ENCODE measurements around the gene CLEC1B. TPM values are rescaled to one million over a fixed set of nuclear protein-coding genes. Genes with fewer than 3 reads are reported as not detected.
"Not testable (repeated sequence)": the region's sequence is repeated elsewhere in the genome, so short reads cannot be mapped to it uniquely, and the experiment has no call there.

The CLEC1B gene
- total and polyA plus RNA-seq, 2 of the 13 experiments (the other 11 are each of a cell fraction or from before 2014, with no cell fraction given), result not detected

GRCh38 chr12:9957834-9958233 lies 41.1 kb downstream of the CLEC1B start:
- DNase-seq (ENCODE audit: low spot score), result no peak
- Histone ChIP-seq H3K9ac (ENCODE audit: insufficient read depth, low read depth, low read length) (no peak overlapping the region), H3K27ac (ENCODE audit: extremely low read length, insufficient read depth, low read length) (no peak overlapping the region), H3K79me2 (ENCODE audit: insufficient read depth, low read length) (no peaks in the 10 kb centered on the region), H2AFZ (ENCODE audit: low read length) (no peak overlapping the region), H3K36me3 (replicated peaks in 1 of 2; ENCODE audit: control insufficient read depth in 1 of 2, insufficient read depth in 2 of 2, low read length in 2 of 2) (no peaks in the 10 kb centered on the region), H3K9me3 (ENCODE audit: low read length) (no peaks in the 10 kb centered on the region), H4K20me1 (ENCODE audit: insufficient read depth, low read length) (no peaks in the 10 kb centered on the region), H3K27me3 (ENCODE audit: control insufficient read depth in 1 of 2, insufficient read depth in 2 of 2, low read length in 2 of 2) (no peaks in the 10 kb centered on the region), H3K4me2 (ENCODE audit: low read depth, low read length) (no peak overlapping the region), H3K4me3 (replicated peaks in 1 of 3; ENCODE audit: insufficient read depth in 1 of 3, low read depth in 2 of 3, low read length in 3 of 3) (no peak overlapping the region), H3K4me1 (ENCODE audit: insufficient read depth, low read length) (no peaks in the 10 kb centered on the region)
- in situ Hi-C loops (cut with HindIII; ENCODE audit: extremely low pct_ligation_motif_present, low pct_unique_long_range_greater_than_20kb) (no loop called here), intact Hi-C loops (cut with micrococcal nuclease; ENCODE audit: unreplicated experiment) (no loop called here)
- ATAC-seq, result no peak
- POLR2A ChIA-PET, result no interaction called here
- TF ChIP-seq ZNF883 (CRISPR knock-in tag; IDR thresholded peaks at IDR 0.05; ENCODE audit: not compliant biosample characterization) (no peak), ZNF441 (CRISPR knock-in tag; IDR thresholded peaks at IDR 0.05; ENCODE audit: borderline replicate concordance) (no peak), ZNF564 (CRISPR knock-in tag; IDR thresholded peaks at IDR 0.05) (no peak), ZNF841 (CRISPR knock-in tag; IDR thresholded peaks at IDR 0.05; ENCODE audit: borderline replicate concordance) (no peak), TERF1 (CRISPR knock-in tag; IDR thresholded peaks at IDR 0.05) (no peak), KMT2A (CRISPR knock-in tag; IDR thresholded peaks at IDR 0.05) (no peak), ZNF550 (CRISPR knock-in tag; IDR thresholded peaks at IDR 0.05; ENCODE audit: borderline replicate concordance) (no peak), ZIK1 (CRISPR knock-in tag; IDR thresholded peaks at IDR 0.05; ENCODE audit: borderline replicate concordance, low read depth) (no peak), TRAFD1 (CRISPR knock-in tag; IDR thresholded peaks at IDR 0.05; ENCODE audit: borderline replicate concordance) (no peak), SP140L (CRISPR knock-in tag; IDR thresholded peaks at IDR 0.05; ENCODE audit: borderline replicate concordance) (no peak), ZNF326 (CRISPR knock-in tag; IDR thresholded peaks at IDR 0.05; ENCODE audit: borderline replicate concordance) (no peak), ZNF619 (CRISPR knock-in tag; IDR thresholded peaks at IDR 0.05) (no peak)
- FAIRE-seq, result no peak
- no TSS peak for BruUV-seq (replicated peaks)
- CTCF ChIA-PET (ENCODE audit: low intra/inter-chr PET ratio, low total read pairs), result no interaction called here

GRCh38 chr12:9952954-9953729 lies 45.8 kb downstream of the CLEC1B start:
- H3K4me3 ChIP-seq (replicated peaks in 1 of 3; ENCODE audit: insufficient read depth in 1 of 3, low read depth in 2 of 3, low read length in 3 of 3); CTCF ChIA-PET (ENCODE audit: low intra/inter-chr PET ratio, low total read pairs); POLR2A ChIA-PET: not testable (repeated sequence)

More at GRCh38 chr12:9952954-9953729, 45.8 kb downstream of the CLEC1B start:
- H3K9ac ChIP-seq (ENCODE audit: insufficient read depth, low read depth, low read length); H3K27ac ChIP-seq (ENCODE audit: extremely low read length, insufficient read depth, low read length); DNase-seq (ENCODE audit: low spot score); FAIRE-seq; BruUV-seq (replicated peaks); in situ Hi-C loops (cut with HindIII; ENCODE audit: extremely low pct_ligation_motif_present, low pct_unique_long_range_greater_than_20kb); H3K36me3 ChIP-seq (replicated peaks in 1 of 2; ENCODE audit: control insufficient read depth in 1 of 2, insufficient read depth in 2 of 2, low read length in 2 of 2); ATAC-seq; intact Hi-C loops (cut with micrococcal nuclease; ENCODE audit: unreplicated experiment); H3K27me3 ChIP-seq (ENCODE audit: control insufficient read depth in 1 of 2, insufficient read depth in 2 of 2, low read length in 2 of 2); H2AFZ ChIP-seq (ENCODE audit: low read length); H4K20me1 ChIP-seq (ENCODE audit: insufficient read depth, low read length); H3K9me3 ChIP-seq (ENCODE audit: low read length); H3K79me2 ChIP-seq (ENCODE audit: insufficient read depth, low read length); H3K4me2 ChIP-seq (ENCODE audit: low read depth, low read length); H3K4me1 ChIP-seq (ENCODE audit: insufficient read depth, low read length): not testable (repeated sequence)
- WGBS (ENCODE audit: low lambda C conversion rate), result no CpG with 5 or more reads among the region's 55 CpGs

All from HepG2 (cell line).